GM12878 (cell line): Measurements from ENCODE around the gene CANT1. TPM values are rescaled to one million over a fixed set of nuclear protein-coding genes. Genes with fewer than 3 reads are reported as not detected.

Source experiments
- ATAC-seq: fragments of 200-7000 bp; cut with Tn5 transposase; 3 replicates; pipeline ENCODE4 v1.9.1; 2020; ENCODE audit warnings: mild to moderate bottlenecking, moderate library complexity
- BruUV-seq: library from RNA; stranded (reverse); fragments of 400-500 nt; replicated peaks from 2 replicates; lab custom pipeline; 2021; lab: Mats Ljungman, UMichigan
- CTCF ChIA-PET: fragments of 300-600 bp; sonication (Branson Sonifier 250); formaldehyde crosslinking; extraction: SDS; loops from one replicate; lab custom pipeline; 2021; ENCODE audit warnings: inconsistent platforms; lab: Yijun Ruan, JAX
- POLR2A ChIA-PET: fragments of 350-600 bp; formaldehyde crosslinking; extraction: SDS; loops from one replicate; lab custom pipeline; 2021; ENCODE audit warnings: inconsistent platforms; lab: Charles Lee
- RAD21 ChIA-PET: fragments of 300-600 bp; sonication (Branson Sonifier 250); formaldehyde crosslinking; loops from one replicate; lab custom pipeline; 2023; ENCODE audit warnings: antibody characterized with exemption; ENCODE audit not compliant: unreplicated experiment; lab: Charles Lee
- SMC1A ChIA-PET: fragments of 300-600 bp; sonication (Branson Sonifier 250); formaldehyde crosslinking; loops from one replicate; lab custom pipeline; 2023; ENCODE audit not compliant: unreplicated experiment, uncharacterized antibody; lab: Charles Lee
- DNase-seq: peaks from one replicate; pipeline ENCODE4 v3.0.0-alpha.2; 2011; ENCODE audit warnings: low read depth, low spot score
- FAIRE-seq: peaks from 3 replicates; lab custom pipeline; 2011; peaks lifted over from hg19 to GRCh38; lab: Jason Lieb, UNC
- H2AFZ ChIP-seq: 2 replicates; pipeline ENCODE4 v1.6.0; 2011; ENCODE audit warnings: low read depth, low read length, control low read depth; ENCODE audit not compliant: control insufficient read depth
- H3K27ac ChIP-seq: 2 replicates; pipeline ENCODE4 v1.5.1; 2011; ENCODE audit warnings: control low read depth; ENCODE audit not compliant: control insufficient read depth, insufficient read depth
- H3K27me3 ChIP-seq, 2 experiments: replicated peaks in 1 of 2; 2 replicates each; pipeline versions ENCODE4 v1.6.0 to v1.6.1; 2011; ENCODE audit warnings: low read length in 1 of 2; ENCODE audit not compliant: control insufficient read depth in 2 of 2, insufficient read depth in 2 of 2
- H3K36me3 ChIP-seq, 2 experiments: 2 replicates each; pipeline ENCODE4 v1.5.1; 2011; ENCODE audit warnings: low read length in 1 of 2; ENCODE audit not compliant: control insufficient read depth in 2 of 2, insufficient read depth in 2 of 2
- H3K4me1 ChIP-seq: 2 replicates; pipeline ENCODE4 v1.6.1; 2011; ENCODE audit warnings: mild to moderate bottlenecking, low read length, moderate library complexity, mixed read lengths; ENCODE audit not compliant: control insufficient read depth, insufficient read depth
- H3K4me2 ChIP-seq: 2 replicates; pipeline ENCODE4 v1.6.0; 2011; ENCODE audit warnings: control low read depth; ENCODE audit not compliant: control insufficient read depth, insufficient read depth
- H3K4me3 ChIP-seq: fragments of 200-600 bp; sonication (generic); 2 replicates; pipeline ENCODE4 v1.5.1; 2016
- H3K79me2 ChIP-seq: 2 replicates; pipeline ENCODE4 v1.6.0; 2011; ENCODE audit warnings: low read length; ENCODE audit not compliant: control insufficient read depth, insufficient read depth
- H3K9ac ChIP-seq: 2 replicates; pipeline ENCODE4 v1.8.0; 2011; ENCODE audit warnings: low read length, control low read depth, mixed read lengths; ENCODE audit not compliant: control insufficient read depth, insufficient read depth
- H3K9me3 ChIP-seq: replicated peaks from 3 replicates; pipeline ENCODE4 v1.5.1; 2011; ENCODE audit warnings: mild to moderate bottlenecking, low read length; ENCODE audit not compliant: control insufficient read depth, insufficient read depth
- H4K20me1 ChIP-seq: 2 replicates; pipeline ENCODE4 v1.6.0; 2011; ENCODE audit not compliant: control insufficient read depth, insufficient read depth
- ATF2 ChIP-seq: IDR thresholded peaks from 2 replicates; pipeline ENCODE4 v1.6.1; 2012; ENCODE audit warnings: low read length, inconsistent platforms
- BCL11A ChIP-seq: IDR thresholded peaks from 2 replicates; pipeline ENCODE4 v1.6.1; 2011; ENCODE audit warnings: low read depth, low read length
- HDGF ChIP-seq: fragments of 450-650 bp; IDR thresholded peaks from 2 replicates; pipeline ENCODE4 v1.6.1; 2016; ENCODE audit warnings: antibody characterized with exemption
- JUND ChIP-seq: IDR thresholded peaks from 2 replicates; pipeline ENCODE4 v1.6.1; 2012; ENCODE audit warnings: low read depth, mild to moderate bottlenecking, low read length, improper control_type of control experiment, moderate library complexity
- MYB ChIP-seq: fragments of 150-350 bp; IDR thresholded peaks from 2 replicates; pipeline ENCODE4 v1.6.1; 2014; ENCODE audit warnings: mild to moderate bottlenecking, low read depth, low read length, borderline replicate concordance
- NR2C1 ChIP-seq: fragments of 450-650 bp; IDR thresholded peaks from 2 replicates; pipeline ENCODE4 v1.6.1; 2017; ENCODE audit warnings: antibody characterized with exemption, mild to moderate bottlenecking, moderate library complexity
- SMARCA5 ChIP-seq: fragments of 450-650 bp; IDR thresholded peaks from 2 replicates; pipeline ENCODE4 v1.6.1; 2017; ENCODE audit warnings: mild to moderate bottlenecking
- ZSCAN29 ChIP-seq: fragments of 450-650 bp; IDR thresholded peaks from 2 replicates; pipeline ENCODE4 v1.6.1; 2017; ENCODE audit warnings: mild to moderate bottlenecking, moderate library complexity
- WGBS: methylation state at CpG from one replicate; pipeline ENCODE4 v1.1.6; 2016; ENCODE audit warnings: low lambda C conversion rate; ENCODE audit not compliant: insufficient replicate concordance, insufficient coverage; ENCODE audit errors: missing lambda C conversion rate; 5-methylcytosine and 5-hydroxymethylcytosine counted together
- in situ Hi-C: fragments of 300-500 bp; cut with MboI; formaldehyde crosslinking; loops from 9 replicates; pipeline ENCODE4 v1.14.3; 2018; ENCODE audit warnings: mixed read lengths
- intact Hi-C: fragments of 100-400 bp; cut with micrococcal nuclease; formaldehyde crosslinking; loops from one replicate; pipeline ENCODE4 v1.14.2; 2022; ENCODE audit not compliant: unreplicated experiment
- polyA plus RNA-seq, 11 experiments: library from polyadenylated mRNA; depleted of rRNA in 4 of 11; unstranded in 6 of 11; stranded (reverse) in 5 of 11; fragments of >200 nt; fragmentation: Nextera tagmentation in 4 of 11; fragmentation: Illumina TruSeq in 1 of 11; extraction: Ambion mirVana in 4 of 11; extraction: Trizol in 1 of 11; gene quantifications; 1 replicate in 1 of 11; 2 replicates in 10 of 11; pipeline versions ENCODE4 v1.2.1 to v1.2.3, GENCODE V29; 2011 to 2016; ENCODE audit warnings: inconsistent platforms in 2 of 11, missing spikeins in 2 of 11, low read depth in 1 of 11
- total RNA-seq, 4 experiments: library from RNA; depleted of rRNA in 3 of 4; stranded (reverse); fragments of >200 nt in 3 of 4; fragmentation: Illumina TruSeq in 1 of 4; extraction: Trizol in 1 of 4; gene quantifications; 2 replicates each; pipeline versions ENCODE4 v1.2.1 to v1.2.3, GENCODE V29; 2013 to 2021

CANT1 gene
- total and polyA plus RNA-seq, 10 of the 15 experiments (the other 5 are each of a cell fraction or from before 2014, with no cell fraction given), result 2.2 to 59.2 (median 20.2) TPM

- in situ Hi-C loops (no loop called here), intact Hi-C loops (no loop called here)
- Histone ChIP-seq H3K9ac (no peak overlapping the region), H3K4me2 (no peak overlapping the region), H3K4me3 (no peak overlapping the region), H3K36me3 (peaks cover 13 to 26% of the 10 kb centered on the region in 2 experiments), H3K4me1 (no peaks in the 10 kb centered on the region), H2AFZ (no peak overlapping the region), H3K79me2 (no peaks in the 10 kb centered on the region; the same call in 1 of the 2 replicates), H3K9me3 (no peaks in the 10 kb centered on the region; the same call in 2 of the 3 replicates), H3K27me3 (no peaks in the 10 kb centered on the region), H4K20me1 (peaks cover 5% of the 10 kb centered on the region; the same call in 1 of the 2 replicates), H3K27ac (no peak overlapping the region)
- TF ChIP-seq ZSCAN29 (no peak), NR2C1 (no peak), SMARCA5 (no peak), JUND (no peak), BCL11A (no peak), ATF2 (no peak), MYB (no peak), HDGF (no peak)
- WGBS, result 93% methylated on average over 18 of the region's 18 CpGs
- FAIRE-seq (no peak), DNase-seq (no peak), ATAC-seq (no peak)
- POLR2A ChIA-PET, result no interaction called here
- RAD21 ChIA-PET, result no interaction called here
- CTCF ChIA-PET, result interaction anchor here (0.9 kb wide), 1 partner anchor 12 kb away, joined by 3 read pairs; no protein-coding TSS in a partner anchor
- no TSS peak for BruUV-seq
- SMC1A ChIA-PET, result no interaction called here
Observed at GRCh38 chr17:78995761-78996451, 13.7 kb downstream of the CANT1 start.
